HG03039 (cell line): Measurements from ENCODE around the gene FGF14.

Experiments
- ATAC-seq: cut with Tn5 transposase; IDR thresholded peaks from one replicate; pipeline ENCODE4 v1.9.1; 2021; ENCODE audit warnings: mild to moderate bottlenecking, moderate library complexity; ENCODE audit not compliant: unreplicated experiment

Gene FGF14

GRCh38 chr13:102369302-102369701 lies 32.5 kb downstream of the FGF14 start:
- no peak for ATAC-seq

- no peak for ATAC-seq
Measured at GRCh38 chr13:102367836-102368235, 34.0 kb downstream of the FGF14 start.

- no peak for ATAC-seq
Measured at GRCh38 chr13:102361113-102361512, 40.7 kb downstream of the FGF14 start.

GRCh38 chr13:102359264-102359663 lies 42.6 kb downstream of the FGF14 start:
- ATAC-seq: no peak

GRCh38 chr13:102355251-102355650 lies 46.6 kb downstream of the FGF14 start:
- ATAC-seq: no peak

- no peak for ATAC-seq
Measured at GRCh38 chr13:102354011-102354410, 47.8 kb downstream of the FGF14 start.

GRCh38 chr13:102351521-102351920 lies 50.3 kb downstream of the FGF14 start:
- ATAC-seq: no peak

- no peak for ATAC-seq
Measured at GRCh38 chr13:102347490-102347889, 54.4 kb downstream of the FGF14 start.

- no peak for ATAC-seq
Measured at GRCh38 chr13:102346769-102347168, 55.1 kb downstream of the FGF14 start.

- ATAC-seq: no peak
Measured at GRCh38 chr13:102344410-102344809, 57.4 kb downstream of the FGF14 start.

GRCh38 chr13:102333320-102334198 lies 68.3 kb downstream of the FGF14 start:
- no peak for ATAC-seq

GRCh38 chr13:102328909-102329308 lies 72.9 kb downstream of the FGF14 start:
- no peak for ATAC-seq

GRCh38 chr13:102327119-102327617 lies 74.7 kb downstream of the FGF14 start:
- ATAC-seq: no peak

- ATAC-seq: no peak
Measured at GRCh38 chr13:102326381-102327118, 75.3 kb downstream of the FGF14 start.

GRCh38 chr13:102325321-102325720 lies 76.5 kb downstream of the FGF14 start:
- no peak for ATAC-seq

GRCh38 chr13:102323505-102323904 lies 78.3 kb downstream of the FGF14 start:
- no peak for ATAC-seq

- no peak for ATAC-seq
Measured at GRCh38 chr13:102323012-102323411, 78.8 kb downstream of the FGF14 start.

GRCh38 chr13:102322211-102322610 lies 79.6 kb downstream of the FGF14 start:
- ATAC-seq: no peak

- ATAC-seq: no peak
Measured at GRCh38 chr13:102318233-102318632, 83.6 kb downstream of the FGF14 start.

- no peak for ATAC-seq
Measured at GRCh38 chr13:102317593-102317992, 84.3 kb downstream of the FGF14 start.

- ATAC-seq: no peak
Measured at GRCh38 chr13:102316732-102317131, 85.1 kb downstream of the FGF14 start.

GRCh38 chr13:102312841-102313240 lies 89.0 kb downstream of the FGF14 start:
- ATAC-seq: no peak
